H7 (cell line): ENCODE results near the gene ABLIM2. TPM values are rescaled to one million over a fixed set of nuclear protein-coding genes. Genes with fewer than 3 reads are reported as not detected.

Experiments
- DNase-seq: peaks from one replicate; pipeline ENCODE4 v3.0.0; 2012
- H3K27me3 ChIP-seq: 2 replicates; pipeline ENCODE4 v1.6.0; 2011; ENCODE audit warnings: mild to moderate bottlenecking, low read length; ENCODE audit not compliant: control insufficient read depth, insufficient read depth
- H3K36me3 ChIP-seq: replicated peaks from 2 replicates; pipeline ENCODE4 v1.5.1; 2011; ENCODE audit warnings: low read length; ENCODE audit not compliant: control insufficient read depth, insufficient read depth
- H3K4me3 ChIP-seq: 2 replicates; pipeline ENCODE4 v1.5.1; 2011; ENCODE audit warnings: low read depth, mild to moderate bottlenecking, control low read depth, low read length, moderate library complexity; ENCODE audit not compliant: insufficient read depth
- total RNA-seq: library from RNA; depleted of rRNA; stranded (reverse); fragments of >200 nt; shearing (Covaris generic); gene quantifications from 2 replicates; pipeline ENCODE4 v1.2.3, GENCODE V29; 2014

ABLIM2 gene
- total RNA-seq, 1 experiment from 2014 or later, result 1.9 TPM

GRCh38 chr4:8013976-8014726, 144.5 kb downstream of the ABLIM2 start:
- H3K27me3 ChIP-seq, result no peaks in the 10 kb centered on the region
- H3K36me3 ChIP-seq, result no peaks in the 10 kb centered on the region
- no peak overlapping the region for H3K4me3 ChIP-seq
- no peak for DNase-seq

- H3K4me3 ChIP-seq, result no peak overlapping the region
- DNase-seq, result no peak
- H3K27me3 ChIP-seq, result no peaks in the 10 kb centered on the region
- no peaks in the 10 kb centered on the region for H3K36me3 ChIP-seq
These were observed 146.1 kb downstream of the ABLIM2 start for GRCh38 chr4:8012517-8012916.

GRCh38 chr4:8010618-8011017, 148.0 kb downstream of the ABLIM2 start:
- no peak for DNase-seq
- H3K4me3 ChIP-seq, result no peak overlapping the region

GRCh38 chr4:8009710-8010511, 148.7 kb downstream of the ABLIM2 start:
- Histone ChIP-seq H3K4me3 (no peak overlapping the region), H3K36me3 (no peaks in the 10 kb centered on the region), H3K27me3 (no peaks in the 10 kb centered on the region)
- no peak for DNase-seq

More at GRCh38 chr4:8010618-8011017, 148.0 kb downstream of the ABLIM2 start:
- H3K27me3 ChIP-seq, result no peaks in the 10 kb centered on the region
- H3K36me3 ChIP-seq, result no peaks in the 10 kb centered on the region

- Histone ChIP-seq H3K27me3 (no peaks in the 10 kb centered on the region), H3K36me3 (no peaks in the 10 kb centered on the region), H3K4me3 (no peak overlapping the region)
- DNase-seq, result no peak
These were observed 149.5 kb downstream of the ABLIM2 start for GRCh38 chr4:8009097-8009496.

- no peak for DNase-seq
- Histone ChIP-seq H3K4me3 (no peak overlapping the region), H3K36me3 (no peaks in the 10 kb centered on the region), H3K27me3 (no peaks in the 10 kb centered on the region)
These were observed 150.2 kb downstream of the ABLIM2 start for GRCh38 chr4:8008391-8008790.

GRCh38 chr4:8007581-8007980, 151.0 kb downstream of the ABLIM2 start:
- Histone ChIP-seq H3K36me3 (no peaks in the 10 kb centered on the region), H3K27me3 (no peaks in the 10 kb centered on the region), H3K4me3 (no peak overlapping the region)
- no peak for DNase-seq

GRCh38 chr4:8006471-8006870, 152.1 kb downstream of the ABLIM2 start:
- Histone ChIP-seq H3K36me3 (no peaks in the 10 kb centered on the region), H3K4me3 (no peak overlapping the region), H3K27me3 (no peaks in the 10 kb centered on the region)
- no peak for DNase-seq

- Histone ChIP-seq H3K36me3 (no peaks in the 10 kb centered on the region), H3K27me3 (no peaks in the 10 kb centered on the region), H3K4me3 (no peak overlapping the region)
- DNase-seq, result no peak
These were observed 152.8 kb downstream of the ABLIM2 start for GRCh38 chr4:8005814-8006215.

GRCh38 chr4:8005033-8005808, 153.4 kb downstream of the ABLIM2 start:
- no peaks in the 10 kb centered on the region for H3K36me3 ChIP-seq
- no peaks in the 10 kb centered on the region for H3K27me3 ChIP-seq
- no peak for DNase-seq
- H3K4me3 ChIP-seq, result no peak overlapping the region

GRCh38 chr4:8004066-8004465, 154.5 kb downstream of the ABLIM2 start:
- no peaks in the 10 kb centered on the region for H3K36me3 ChIP-seq
- H3K4me3 ChIP-seq, result no peak overlapping the region
- no peak for DNase-seq
- H3K27me3 ChIP-seq, result no peaks in the 10 kb centered on the region

GRCh38 chr4:8002525-8003309, 155.9 kb downstream of the ABLIM2 start:
- DNase-seq, result no peak
- H3K36me3 ChIP-seq, result no peaks in the 10 kb centered on the region
- no peaks in the 10 kb centered on the region for H3K27me3 ChIP-seq
- H3K4me3 ChIP-seq, result no peak overlapping the region

GRCh38 chr4:8001564-8002355, 156.9 kb downstream of the ABLIM2 start:
- H3K4me3 ChIP-seq, result no peak overlapping the region
- H3K27me3 ChIP-seq, result no peaks in the 10 kb centered on the region
- no peak for DNase-seq
- no peaks in the 10 kb centered on the region for H3K36me3 ChIP-seq
